Loucy (cell line): ENCODE data around the gene PRSS23.

ENCODE experiments used
- H2AFZ ChIP-seq: fragments of 200-600 bp; sonication (generic); 2 replicates; pipeline ENCODE4 v1.6.0; 2016; ENCODE audit warnings: antibody characterized with exemption, mild to moderate bottlenecking, low read length, moderate library complexity
- H3F3A ChIP-seq: fragments of 200-600 bp; 2 replicates; pipeline ENCODE4 v1.6.0; 2016; ENCODE audit warnings: antibody characterized with exemption, low read depth, mild to moderate bottlenecking
- H3K27me3 ChIP-seq: fragments of 200-600 bp; sonication (generic); 2 replicates; pipeline ENCODE4 v1.6.1; 2014; ENCODE audit warnings: low read length, mild to moderate bottlenecking; ENCODE audit not compliant: insufficient read depth, poor library complexity, severe bottlenecking
- H3K36me3 ChIP-seq: fragments of 200-600 bp; sonication (generic); 2 replicates; pipeline ENCODE4 v1.6.1; 2016; ENCODE audit warnings: low read length; ENCODE audit not compliant: insufficient read depth
- H3K4me1 ChIP-seq: fragments of 200-600 bp; sonication (generic); 2 replicates; pipeline ENCODE4 v1.5.1; 2014; ENCODE audit warnings: low read length, mild to moderate bottlenecking; ENCODE audit not compliant: insufficient read depth, poor library complexity, severe bottlenecking
- H3K4me2 ChIP-seq: fragments of 200-600 bp; sonication (generic); 2 replicates; pipeline ENCODE4 v1.6.0; 2014; ENCODE audit warnings: antibody characterized with exemption, low read length, low read depth, mild to moderate bottlenecking; ENCODE audit not compliant: poor library complexity, severe bottlenecking
- H3K4me3 ChIP-seq: fragments of 200-600 bp; sonication (generic); 2 replicates; pipeline ENCODE4 v1.5.1; 2014; ENCODE audit warnings: low read length, mild to moderate bottlenecking, mixed read lengths; ENCODE audit not compliant: poor library complexity, severe bottlenecking
- H3K79me2 ChIP-seq: fragments of 200-600 bp; sonication (generic); 2 replicates; pipeline ENCODE4 v1.6.1; 2014; ENCODE audit warnings: low read length; ENCODE audit not compliant: insufficient read depth
- H3K9ac ChIP-seq: fragments of 200-600 bp; sonication (generic); 2 replicates; pipeline ENCODE4 v1.6.0; 2014; ENCODE audit warnings: mild to moderate bottlenecking, low read depth, low read length, moderate library complexity; ENCODE audit not compliant: poor library complexity, severe bottlenecking
- H3K9me2 ChIP-seq: fragments of 200-600 bp; sonication (generic); replicated peaks from 2 replicates; pipeline ENCODE4 v1.6.1; 2016; ENCODE audit warnings: low read depth, low read length, mixed read lengths
- H3K9me3 ChIP-seq: fragments of 200-600 bp; sonication (generic); 2 replicates; pipeline ENCODE4 v1.6.1; 2014; ENCODE audit warnings: mild to moderate bottlenecking, antibody characterized with exemption, low read length, low read depth; ENCODE audit not compliant: insufficient read depth
- H4K20me1 ChIP-seq: fragments of 200-600 bp; sonication (generic); 2 replicates; pipeline ENCODE4 v1.6.0; 2014; ENCODE audit warnings: antibody characterized with exemption, low read length, mild to moderate bottlenecking; ENCODE audit not compliant: insufficient read depth, poor library complexity, severe bottlenecking
- CTCF ChIP-seq: fragments of 200-600 bp; sonication (generic); conservative IDR thresholded peaks from 2 replicates; pipeline ENCODE4 v1.5.1; 2014; ENCODE audit warnings: mild to moderate bottlenecking, antibody characterized with exemption, low read length
- EZH2phosphoT487 ChIP-seq: fragments of 200-600 bp; IDR thresholded peaks from 2 replicates; pipeline ENCODE4 v1.6.1; 2018; ENCODE audit warnings: antibody characterized with exemption, mild to moderate bottlenecking, moderate library complexity, borderline replicate concordance

PRSS23 gene

GRCh38 chr11:86798988-86799387, 1.4 kb upstream of the PRSS23 start:
- H2AFZ ChIP-seq, result no peak overlapping the region
- no peaks in the 10 kb centered on the region for H3K27me3 ChIP-seq
- H3K9me3 ChIP-seq, result no peaks in the 10 kb centered on the region
- no peaks in the 10 kb centered on the region for H3K36me3 ChIP-seq
- H3K9me2 ChIP-seq, result no peaks in the 10 kb centered on the region
- H3K4me3 ChIP-seq, result no peak overlapping the region
- H3K4me2 ChIP-seq, result no peak overlapping the region
- no peaks in the 10 kb centered on the region for H4K20me1 ChIP-seq
- TF ChIP-seq CTCF (no peak), EZH2phosphoT487 (no peak)
- H3K9ac ChIP-seq, result no peak overlapping the region
- H3F3A ChIP-seq, result no peaks in the 10 kb centered on the region
- no peaks in the 10 kb centered on the region for H3K79me2 ChIP-seq
- no peaks in the 10 kb centered on the region for H3K4me1 ChIP-seq

GRCh38 chr11:86799680-86800075, 664 bp upstream of the PRSS23 start:
- Histone ChIP-seq H3K36me3 (no peaks in the 10 kb centered on the region), H3K9me2 (no peaks in the 10 kb centered on the region), H4K20me1 (no peaks in the 10 kb centered on the region), H3K9ac (no peak overlapping the region), H2AFZ (no peak overlapping the region), H3F3A (no peaks in the 10 kb centered on the region), H3K4me2 (no peak overlapping the region), H3K4me3 (no peak overlapping the region), H3K9me3 (no peaks in the 10 kb centered on the region), H3K27me3 (no peaks in the 10 kb centered on the region), H3K4me1 (no peaks in the 10 kb centered on the region), H3K79me2 (no peaks in the 10 kb centered on the region)
- TF ChIP-seq EZH2phosphoT487 (no peak), CTCF (no peak)

GRCh38 chr11:86800960-86801272, 574 bp downstream of the PRSS23 start:
- Histone ChIP-seq H3K4me2 (no peak overlapping the region), H3K4me1 (no peaks in the 10 kb centered on the region), H3K27me3 (no peaks in the 10 kb centered on the region), H3K79me2 (no peaks in the 10 kb centered on the region), H3K9me2 (no peaks in the 10 kb centered on the region), H3K4me3 (no peak overlapping the region), H2AFZ (no peak overlapping the region), H4K20me1 (no peaks in the 10 kb centered on the region), H3K36me3 (no peaks in the 10 kb centered on the region), H3K9me3 (no peaks in the 10 kb centered on the region), H3K9ac (no peak overlapping the region), H3F3A (no peaks in the 10 kb centered on the region)
- TF ChIP-seq CTCF (no peak), EZH2phosphoT487 (no peak)
